GM12875 (cell line): Measurements from ENCODE around the gene DNAJB6.

Source experiments
- H3K4me3 ChIP-seq: one replicate; pipeline ENCODE4 v1.5.1; 2011; ENCODE audit warnings: low read depth, low read length, control low read depth
- TF ChIP-seq, protein P1 (sequence below): IDR thresholded peaks from 2 replicates; pipeline ENCODE4 v1.5.1; 2011; ENCODE audit warnings: low read depth, mild to moderate bottlenecking, control low read depth, inconsistent platforms, low read length, moderate library complexity, borderline replicate concordance; ENCODE audit not compliant: insufficient read depth

DNAJB6 gene

GRCh38 chr7:157397036-157397720 lies 60.4 kb downstream of the DNAJB6 start:
- TF ChIP-seq, protein P1, sequence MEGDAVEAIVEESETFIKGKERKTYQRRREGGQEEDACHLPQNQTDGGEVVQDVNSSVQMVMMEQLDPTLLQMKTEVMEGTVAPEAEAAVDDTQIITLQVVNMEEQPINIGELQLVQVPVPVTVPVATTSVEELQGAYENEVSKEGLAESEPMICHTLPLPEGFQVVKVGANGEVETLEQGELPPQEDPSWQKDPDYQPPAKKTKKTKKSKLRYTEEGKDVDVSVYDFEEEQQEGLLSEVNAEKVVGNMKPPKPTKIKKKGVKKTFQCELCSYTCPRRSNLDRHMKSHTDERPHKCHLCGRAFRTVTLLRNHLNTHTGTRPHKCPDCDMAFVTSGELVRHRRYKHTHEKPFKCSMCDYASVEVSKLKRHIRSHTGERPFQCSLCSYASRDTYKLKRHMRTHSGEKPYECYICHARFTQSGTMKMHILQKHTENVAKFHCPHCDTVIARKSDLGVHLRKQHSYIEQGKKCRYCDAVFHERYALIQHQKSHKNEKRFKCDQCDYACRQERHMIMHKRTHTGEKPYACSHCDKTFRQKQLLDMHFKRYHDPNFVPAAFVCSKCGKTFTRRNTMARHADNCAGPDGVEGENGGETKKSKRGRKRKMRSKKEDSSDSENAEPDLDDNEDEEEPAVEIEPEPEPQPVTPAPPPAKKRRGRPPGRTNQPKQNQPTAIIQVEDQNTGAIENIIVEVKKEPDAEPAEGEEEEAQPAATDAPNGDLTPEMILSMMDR, result no peak
- no peak overlapping the region for H3K4me3 ChIP-seq

DNA sequence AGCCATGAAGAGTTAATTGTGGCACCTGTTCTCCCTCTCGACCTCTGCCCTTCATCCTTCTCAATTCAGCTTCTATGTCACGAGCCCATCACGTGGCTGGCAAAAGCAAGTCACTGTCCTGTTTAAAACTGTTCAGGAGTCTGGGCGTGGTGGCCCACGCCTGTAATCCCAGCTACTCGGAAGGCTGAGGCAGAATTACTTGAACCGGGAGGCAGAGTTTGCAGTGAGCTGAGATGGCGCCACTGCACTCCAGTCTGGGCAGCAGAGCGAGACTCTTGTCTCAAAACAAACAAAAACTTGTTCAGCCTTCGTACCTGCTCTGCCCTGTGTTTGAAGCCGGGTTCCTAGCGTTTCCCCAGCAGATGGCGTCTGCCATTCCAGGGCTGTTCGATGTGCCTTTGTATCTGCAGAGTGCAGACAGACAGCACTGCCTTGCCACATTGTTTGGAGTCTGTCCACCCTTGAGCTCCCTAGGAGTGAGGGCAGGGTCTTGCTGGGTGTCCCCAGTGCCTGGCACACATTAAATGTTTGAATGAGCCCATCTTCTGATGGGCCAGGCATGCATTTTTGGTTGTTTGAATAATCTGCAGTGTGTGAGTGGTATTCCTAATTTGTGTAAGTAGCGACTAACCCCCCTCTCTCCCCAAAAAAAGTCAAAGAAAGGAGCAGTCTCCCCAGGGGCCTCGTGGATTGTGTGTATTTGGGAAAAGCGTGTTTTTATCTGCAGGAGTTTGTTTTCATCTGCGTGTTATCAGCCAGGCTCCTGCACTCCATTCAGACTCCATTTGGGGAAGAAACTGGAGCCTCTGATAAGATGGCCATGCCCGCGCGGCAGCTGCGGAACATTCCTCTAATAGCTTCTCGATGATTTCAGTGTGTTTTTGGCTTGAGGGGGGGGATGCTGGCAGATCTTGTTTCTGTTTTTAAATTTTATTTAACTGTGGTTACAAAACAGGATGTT lies 61.2 kb downstream of the DNAJB6 start:
- H3K4me3 ChIP-seq, result no peak overlapping the region
- TF ChIP-seq, protein P1, result 0 out of 2 replicates have a peak, but pooled peaks have one; percentile 35

- TF ChIP-seq, protein P1, result no peak
Observed at GRCh38 chr7:157399086-157399687, 62.4 kb downstream of the DNAJB6 start.

DNA sequence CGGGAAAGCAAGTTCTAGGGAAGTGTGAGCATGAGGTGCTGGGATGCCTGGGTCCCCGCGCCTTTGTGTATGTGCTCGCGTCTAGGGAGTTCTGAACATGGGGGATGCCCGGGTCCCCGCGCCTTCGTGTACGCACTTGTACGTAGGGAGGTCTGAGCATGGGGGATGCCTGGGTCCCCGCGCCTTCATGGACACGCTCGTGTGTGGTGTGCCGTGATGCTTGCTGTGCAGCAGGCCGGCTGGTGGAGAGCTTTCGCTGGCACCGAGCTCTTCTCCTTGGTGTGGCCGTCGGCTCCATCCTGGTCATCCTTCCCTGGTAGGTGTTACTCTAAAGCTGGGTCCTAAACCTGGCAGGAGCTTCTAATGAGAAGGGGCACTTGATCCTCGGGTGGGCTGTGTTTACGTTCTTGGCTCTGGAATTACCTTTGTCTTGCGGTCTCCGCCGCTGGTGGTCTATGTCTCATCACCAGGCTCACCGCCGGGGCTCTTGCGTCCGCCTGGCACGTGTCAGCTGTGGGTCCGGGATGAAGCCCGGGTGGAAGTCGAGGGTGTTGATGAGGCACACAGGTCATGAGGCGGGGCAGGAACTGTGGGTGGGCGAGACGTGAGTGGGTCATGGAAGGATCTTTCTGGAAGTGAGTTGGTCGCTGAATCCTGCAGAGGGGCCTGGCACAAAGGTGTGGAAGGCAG lies 63.5 kb downstream of the DNAJB6 start:
- TF ChIP-seq, protein P1, result no peak
- no peak overlapping the region for H3K4me3 ChIP-seq

More at GRCh38 chr7:157399086-157399687, 62.4 kb downstream of the DNAJB6 start:
- H3K4me3 ChIP-seq, result no peak overlapping the region

DNA sequence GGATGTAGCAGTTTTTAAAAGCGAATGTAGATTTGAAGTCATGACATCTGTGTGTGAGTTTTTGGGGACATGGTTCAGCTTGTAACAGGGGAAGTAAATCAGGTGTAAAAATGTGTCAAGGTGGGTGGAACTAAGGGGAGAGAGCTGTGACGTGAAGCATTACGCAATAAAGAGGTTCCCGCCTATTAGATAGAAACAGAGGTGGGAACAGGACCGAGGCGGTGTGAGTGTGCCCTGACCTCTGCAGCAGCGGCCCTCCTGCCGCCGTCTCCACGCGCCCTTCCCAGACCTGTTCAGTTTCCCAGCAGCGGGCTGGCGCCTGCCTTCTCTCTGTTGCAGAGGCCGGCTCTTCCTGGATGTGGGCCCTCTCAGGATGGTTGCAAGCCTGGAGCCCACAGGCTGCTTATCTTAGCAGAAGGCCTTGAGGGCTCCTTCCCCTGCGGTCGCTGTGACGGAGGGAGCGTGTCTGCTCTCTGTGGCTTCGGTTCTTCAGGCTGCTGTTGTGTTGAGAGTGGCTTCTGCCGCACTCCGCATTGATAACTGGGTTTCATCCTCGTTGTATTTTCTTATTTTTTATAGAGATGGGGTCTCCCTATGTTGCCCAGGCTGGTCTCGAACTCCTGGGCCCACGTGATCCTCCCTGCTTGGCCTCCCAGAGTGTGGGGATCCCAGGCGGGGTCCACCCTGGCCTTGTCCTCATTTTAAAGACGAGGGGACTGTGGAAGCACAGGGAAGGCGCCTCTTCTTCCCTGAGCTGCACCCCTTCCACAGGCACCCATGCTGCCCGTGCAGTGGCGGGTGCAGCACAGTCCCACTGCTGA lies 65.0 kb downstream of the DNAJB6 start:
- TF ChIP-seq, protein P1, result no peak
- no peak overlapping the region for H3K4me3 ChIP-seq

DNA sequence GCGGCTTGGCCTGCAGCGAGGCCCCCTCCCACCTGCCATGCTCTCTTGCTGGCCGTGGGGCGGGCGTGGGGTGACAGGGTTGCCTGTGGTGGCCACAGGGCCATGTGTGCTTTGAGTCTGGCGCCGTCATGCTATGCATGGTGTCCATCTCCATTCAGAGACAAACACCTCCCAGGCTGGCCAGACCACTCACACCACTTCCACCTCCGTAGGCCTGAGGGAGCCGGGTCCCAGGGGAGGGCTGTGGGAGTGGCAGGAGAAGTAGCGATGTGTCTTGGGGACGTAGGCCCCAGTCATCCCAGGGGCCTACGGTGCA lies 65.5 kb downstream of the DNAJB6 start:
- H3K4me3 ChIP-seq, result no peak overlapping the region
- TF ChIP-seq, protein P1, result no peak
